GM23338 (cell line): Measurements from ENCODE around the gene SHB.

Source experiments
- CREB1 ChIP-seq: fragments of 250-450 bp; sonication (Bioruptor Pico); IDR thresholded peaks from 2 replicates; pipeline ENCODE4 v1.5.0; 2020; ENCODE audit warnings: low read depth, mild to moderate bottlenecking, moderate library complexity
- CTCF ChIP-seq, 2 experiments: fragments of 200-600 bp in 1 of 2; sonication (generic) in 1 of 2; conservative IDR thresholded peaks; 2 replicates each; pipeline versions ENCODE4 v1.5.1 to v1.6.1; 2016 to 2017; ENCODE audit warnings: antibody characterized with exemption in 2 of 2, low read depth in 2 of 2, mild to moderate bottlenecking in 2 of 2, moderate library complexity in 1 of 2
- EZH2 ChIP-seq: fragments of 200-600 bp; sonication (generic); IDR thresholded peaks from one replicate; pipeline ENCODE4 v1.8.0; 2017; ENCODE audit warnings: antibody characterized with exemption, mild to moderate bottlenecking, low read depth; ENCODE audit not compliant: unreplicated experiment

DNA sequence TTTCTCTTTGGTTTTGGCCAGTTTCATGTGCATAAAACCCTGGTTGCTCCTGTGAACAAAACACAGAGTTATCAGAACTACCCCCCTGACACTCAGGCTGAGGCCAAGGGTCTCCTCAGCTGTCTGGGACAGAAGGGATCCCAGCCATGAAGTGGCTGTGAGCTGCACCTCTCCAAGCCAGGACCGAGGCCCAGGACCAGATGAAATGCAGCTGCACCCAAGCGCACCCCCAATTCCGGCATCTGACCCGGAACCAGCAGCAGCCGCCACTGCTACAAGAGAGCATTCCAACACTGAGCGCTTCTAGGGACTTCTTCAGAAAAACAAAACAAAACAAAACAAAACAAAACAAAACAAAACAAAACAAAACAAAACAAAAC, 149.1 kb downstream of the SHB start:
- no peak for TF ChIP-seq CTCF (conservative IDR thresholded peaks at IDR 0.05; ENCODE audit: low read depth in 2 of 2)
- TF ChIP-seq EZH2 = no peak
- no peak for TF ChIP-seq CREB1 (CRISPR knock-in tag)
